HCT116 (cell line): Measurements from ENCODE around the gene IP6K3. TPM values are rescaled to one million over a fixed set of nuclear protein-coding genes. Genes with fewer than 3 reads are reported as not detected.

Experiments
- ATAC-seq: fragments of 200-7000 bp; cut with Tn5 transposase; 2 replicates; pipeline ENCODE4 v1.9.1; 2020; ENCODE audit warnings: mild to moderate bottlenecking, moderate library complexity
- BruUV-seq: library from RNA; stranded (reverse); fragments of 400-500 nt; replicated peaks from 2 replicates; lab custom pipeline; 2021; lab: Mats Ljungman, UMichigan
- CTCF ChIA-PET: fragments of 300-600 bp; sonication (Branson Sonifier 250); formaldehyde crosslinking; loops from one replicate; lab custom pipeline; 2021; ENCODE audit warnings: antibody characterized with exemption; lab: Charles Lee
- POLR2A ChIA-PET: fragments of 300-600, 350-600 bp; sonication (Branson Sonifier 250); formaldehyde crosslinking; loops from one replicate; lab custom pipeline; 2021; ENCODE audit warnings: antibody characterized with exemption; lab: Charles Lee
- RAD21 ChIA-PET, 2 experiments: fragments of 300-600 bp; sonication (Branson Sonifier 250); formaldehyde crosslinking; loops; one replicate each; lab custom pipeline; 2023; ENCODE audit warnings: low total read pairs in 2 of 2; ENCODE audit not compliant: uncharacterized antibody in 2 of 2, unreplicated experiment in 2 of 2, low non-redundant PET in 1 of 2; lab: Charles Lee
- DNase-seq: peaks from one replicate; pipeline ENCODE4 v3.0.0-alpha.2; 2010; ENCODE audit warnings: low read depth, low spot score
- H2AFZ ChIP-seq: fragments of 200-600 bp; shearing (Covaris generic), sonication (generic); 2 replicates; pipeline ENCODE4 v1.6.1; 2017; ENCODE audit warnings: low read depth, mixed run types, mixed read lengths, antibody characterized with exemption, low read length; ENCODE audit not compliant: poor library complexity, severe bottlenecking
- H3K27ac ChIP-seq: 2 replicates; pipeline ENCODE4 v1.5.1; 2012; ENCODE audit warnings: low read depth, low read length
- H3K27me3 ChIP-seq: fragments of 200-600 bp; sonication (generic); 2 replicates; pipeline ENCODE4 v1.6.1; 2016; ENCODE audit warnings: mixed run types, low read length, mixed read lengths; ENCODE audit not compliant: insufficient read depth
- H3K36me3 ChIP-seq, 2 experiments: fragments of 200-500 bp in 1 of 2; fragments of 200-600 bp in 1 of 2; sonication (Bioruptor generic) in 1 of 2; sonication (generic) in 1 of 2; 2 replicates each; pipeline versions ENCODE4 v1.5.1 to v1.6.1; 2014 to 2016; ENCODE audit warnings: low read length in 2 of 2, inconsistent platforms in 1 of 2, mixed read lengths in 1 of 2, mixed run types in 1 of 2; ENCODE audit not compliant: insufficient read depth in 2 of 2, control insufficient read depth in 1 of 2
- H3K4me1 ChIP-seq, 2 experiments: fragments of 200-600 bp in 1 of 2; sonication (generic) in 1 of 2; 2 replicates each; pipeline versions ENCODE4 v1.5.1 to v1.6.1; 2012 to 2017; ENCODE audit warnings: low read length in 2 of 2, inconsistent platforms in 1 of 2, mild to moderate bottlenecking in 1 of 2, mixed read lengths in 1 of 2, mixed run types in 1 of 2, moderate library complexity in 1 of 2; ENCODE audit not compliant: insufficient read depth in 2 of 2, control insufficient read depth in 1 of 2
- H3K4me2 ChIP-seq: fragments of 200-600 bp; sonication (generic); 2 replicates; pipeline ENCODE4 v1.6.1; 2017; ENCODE audit warnings: mixed run types, low read length, mixed read lengths
- H3K4me3 ChIP-seq, 2 experiments: fragments of 200-600 bp in 1 of 2; sonication (generic) in 1 of 2; replicated peaks in 1 of 2; 2 replicates each; pipeline ENCODE4 v1.5.1; 2011 to 2016; ENCODE audit warnings: low read length in 2 of 2, control low read depth in 1 of 2, low read depth in 1 of 2, mild to moderate bottlenecking in 1 of 2, mixed read lengths in 1 of 2, mixed run types in 1 of 2
- H3K79me2 ChIP-seq: fragments of 200-600 bp; sonication (generic); 2 replicates; pipeline ENCODE4 v1.6.1; 2017; ENCODE audit warnings: mild to moderate bottlenecking, mixed run types, low read length, moderate library complexity, mixed read lengths; ENCODE audit not compliant: insufficient read depth
- H3K9ac ChIP-seq: fragments of 200-600 bp; sonication (generic); 2 replicates; pipeline ENCODE4 v1.6.1; 2016; ENCODE audit warnings: low read length, mixed read lengths
- H3K9me2 ChIP-seq: fragments of 200-600 bp; sonication (generic), shearing (Covaris generic); 2 replicates; pipeline ENCODE4 v1.6.1; 2017; ENCODE audit warnings: mixed run types, mild to moderate bottlenecking, moderate library complexity; ENCODE audit not compliant: insufficient read depth
- H3K9me3 ChIP-seq, 2 experiments: fragments of 200-500 bp in 1 of 2; fragments of 200-600 bp in 1 of 2; sonication (Bioruptor generic) in 1 of 2; sonication (generic) in 1 of 2; 2 replicates each; pipeline ENCODE4 v1.6.1; 2014 to 2017; ENCODE audit warnings: low read length in 2 of 2, mixed read lengths in 2 of 2, inconsistent platforms in 1 of 2, low read depth in 1 of 2, mild to moderate bottlenecking in 1 of 2, mixed run types in 1 of 2, moderate library complexity in 1 of 2; ENCODE audit not compliant: control insufficient read depth in 1 of 2, insufficient read depth in 1 of 2
- H4K20me1 ChIP-seq: fragments of 200-600 bp; sonication (generic), shearing (Covaris generic); 2 replicates; pipeline ENCODE4 v1.6.1; 2017; ENCODE audit warnings: mixed run types, mild to moderate bottlenecking, moderate library complexity; ENCODE audit not compliant: insufficient read depth
- CBX3 ChIP-seq: IDR thresholded peaks from 2 replicates; pipeline ENCODE4 v1.6.1; 2012; ENCODE audit warnings: low read depth
- CEBPB ChIP-seq: IDR thresholded peaks from 2 replicates; pipeline ENCODE4 v1.6.1; 2012; ENCODE audit warnings: low read depth
- CTCF ChIP-seq, 3 experiments: fragments of 200-600 bp in 1 of 3; sonication (generic) in 1 of 3; IDR thresholded peaks in 2 of 3; conservative IDR thresholded peaks in 1 of 3; 2 replicates each; pipeline ENCODE4 v1.5.1; 2012 to 2017; ENCODE audit warnings: low read depth in 2 of 3, low read length in 2 of 3, antibody characterized with exemption in 1 of 3, borderline replicate concordance in 1 of 3, control low read depth in 1 of 3, mild to moderate bottlenecking in 1 of 3, mixed read lengths in 1 of 3, mixed run types in 1 of 3, moderate library complexity in 1 of 3; ENCODE audit not compliant: insufficient read depth in 1 of 3
- EGR1 ChIP-seq: IDR thresholded peaks from 2 replicates; pipeline ENCODE4 v1.6.1; 2012; ENCODE audit warnings: low read depth
- FOSL1 ChIP-seq: IDR thresholded peaks from 2 replicates; pipeline ENCODE4 v1.6.1; 2012; ENCODE audit warnings: low read depth
- JUND ChIP-seq: IDR thresholded peaks from 2 replicates; pipeline ENCODE4 v1.6.1; 2012
- POLR2A ChIP-seq: IDR thresholded peaks from 2 replicates; pipeline ENCODE4 v1.7.0; 2011; ENCODE audit warnings: borderline replicate concordance; ENCODE audit not compliant: insufficient read depth, insufficient read length; ENCODE audit errors: extremely low read depth
- POLR2AphosphoS5 ChIP-seq: IDR thresholded peaks from 2 replicates; pipeline ENCODE4 v1.6.1; 2011; ENCODE audit warnings: mild to moderate bottlenecking, low read depth, low read length, moderate library complexity
- RAD21 ChIP-seq: IDR thresholded peaks from 2 replicates; pipeline ENCODE4 v1.6.1; 2012; ENCODE audit warnings: low read depth, mild to moderate bottlenecking
- TCF7L2 ChIP-seq: IDR thresholded peaks from 2 replicates; pipeline ENCODE4 v1.7.0; 2011; ENCODE audit warnings: borderline replicate concordance, inconsistent platforms; ENCODE audit not compliant: insufficient read depth, insufficient read length; ENCODE audit errors: extremely low read depth
- YY1 ChIP-seq: IDR thresholded peaks from 2 replicates; pipeline ENCODE4 v1.6.1; 2011; ENCODE audit warnings: low read length, low read depth, moderate library complexity, mild to moderate bottlenecking; ENCODE audit not compliant: insufficient replicate concordance; ENCODE audit errors: extremely low read depth
- ZNF274 ChIP-seq: fragments of 200-500 bp; sonication (Bioruptor generic); IDR thresholded peaks from 2 replicates; pipeline ENCODE4 v1.6.1; 2014; ENCODE audit warnings: mild to moderate bottlenecking, low read depth, low read length, inconsistent platforms
- intact Hi-C: fragments of 100-400 bp; cut with micrococcal nuclease; formaldehyde crosslinking; loops from 2 replicates; pipeline ENCODE4 v1.10.0; 2022
- total RNA-seq: library from RNA; stranded (reverse); gene quantifications from one replicate; pipeline ENCODE4 v1.2.1, GENCODE V29; 2021; ENCODE audit not compliant: unreplicated experiment
- TF ChIP-seq, protein P1 (sequence below): IDR thresholded peaks from 2 replicates; pipeline ENCODE4 v1.6.1; 2012; ENCODE audit warnings: low read depth
- TF ChIP-seq, protein P2 (sequence below): IDR thresholded peaks from 2 replicates; pipeline ENCODE4 v1.6.1; 2011; ENCODE audit warnings: mild to moderate bottlenecking, low read length, moderate library complexity; ENCODE audit not compliant: insufficient replicate concordance; ENCODE audit errors: extremely low read depth
- TF ChIP-seq, protein P3 (sequence below): IDR thresholded peaks from 2 replicates; pipeline ENCODE4 v1.6.1; 2012

IP6K3 gene
- total RNA-seq, 1 experiment from 2014 or later = not detected

DNA sequence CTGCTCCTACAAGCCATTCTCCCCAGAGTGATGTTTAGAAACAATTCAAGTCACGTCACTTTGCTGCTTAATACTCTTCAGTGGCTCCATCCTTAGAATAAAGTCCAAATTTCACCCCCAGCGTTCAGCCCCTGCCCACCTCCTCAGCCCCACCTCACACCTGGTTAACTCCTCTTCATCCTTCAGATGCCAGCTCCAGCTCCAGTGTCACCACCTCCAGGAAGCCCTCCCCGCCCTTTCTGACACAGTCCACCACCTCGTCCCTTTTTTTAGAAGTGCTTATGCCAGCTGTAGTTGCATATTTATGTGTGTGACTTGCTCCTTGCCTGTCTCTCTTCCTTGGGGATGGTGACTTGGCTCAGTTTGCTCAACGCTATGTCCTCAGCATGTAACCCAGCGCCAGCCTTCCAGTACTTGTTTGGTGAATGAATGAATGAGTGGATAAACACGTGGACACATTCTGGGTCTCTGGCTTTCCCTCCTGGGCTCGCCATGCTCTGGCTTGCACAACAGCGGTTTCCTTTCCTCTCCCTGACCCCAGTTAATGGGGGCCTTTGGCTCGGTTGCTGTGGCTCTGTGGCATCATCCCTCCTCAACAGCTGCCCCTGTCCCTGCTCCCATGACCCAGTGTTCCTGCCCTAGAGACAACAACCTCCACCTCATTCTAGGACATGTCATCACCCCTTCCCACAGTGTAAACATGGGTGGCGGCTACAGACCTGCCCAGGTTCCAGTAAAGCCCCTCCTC is 3.7 kb upstream of the IP6K3 start:
- Histone ChIP-seq H3K9ac (no peak overlapping the region), H3K27ac (no peak overlapping the region), H3K79me2 (no peaks in the 10 kb centered on the region), H2AFZ (no peak overlapping the region), H4K20me1 (no peaks in the 10 kb centered on the region), H3K9me2 (no peaks in the 10 kb centered on the region), H3K4me3 (no peak overlapping the region), H3K4me1 (peaks cover 7 to 9% of the 10 kb centered on the region in 2 experiments; a peak in 3 of 4 replicates), H3K4me2 (no peak overlapping the region), H3K36me3 (no peaks in the 10 kb centered on the region), H3K27me3 (no peaks in the 10 kb centered on the region), H3K9me3 (no peaks in the 10 kb centered on the region)
- ChIA-PET CTCF (interaction anchor here (1.0 to 1.2 kb wide), 2 partner anchors 21 to 160 kb away, joined by 3 read pairs; no protein-coding TSS in a partner anchor), RAD21 (interaction anchor here in 1 of 2 experiments (0.7 kb wide), 1 partner anchor 50 kb away, joined by 3 read pairs; no protein-coding TSS in a partner anchor), POLR2A (interaction anchor here (1.6 kb wide), 1 partner anchor 9 kb away, joined by 4 read pairs; no protein-coding TSS in a partner anchor)
- no TSS peak for BruUV-seq
- no peak for DNase-seq
- TF ChIP-seq POLR2A (no peak), RAD21 (no peak), JUND (no peak), EGR1 (no peak), POLR2AphosphoS5 (no peak), CEBPB (no peak), CBX3 (no peak), CTCF (IDR thresholded peaks at IDR 0.05 in 2 of 3, conservative IDR thresholded peaks at IDR 0.05 in 1 of 3; ENCODE audit: borderline replicate concordance in 1 of 3, insufficient read depth in 1 of 3, low read depth in 2 of 3, low read length in 2 of 3) (no peak), TCF7L2 (no peak), FOSL1 (no peak), ZNF274 (no peak), YY1 (no peak)
- TF ChIP-seq, protein P1, sequence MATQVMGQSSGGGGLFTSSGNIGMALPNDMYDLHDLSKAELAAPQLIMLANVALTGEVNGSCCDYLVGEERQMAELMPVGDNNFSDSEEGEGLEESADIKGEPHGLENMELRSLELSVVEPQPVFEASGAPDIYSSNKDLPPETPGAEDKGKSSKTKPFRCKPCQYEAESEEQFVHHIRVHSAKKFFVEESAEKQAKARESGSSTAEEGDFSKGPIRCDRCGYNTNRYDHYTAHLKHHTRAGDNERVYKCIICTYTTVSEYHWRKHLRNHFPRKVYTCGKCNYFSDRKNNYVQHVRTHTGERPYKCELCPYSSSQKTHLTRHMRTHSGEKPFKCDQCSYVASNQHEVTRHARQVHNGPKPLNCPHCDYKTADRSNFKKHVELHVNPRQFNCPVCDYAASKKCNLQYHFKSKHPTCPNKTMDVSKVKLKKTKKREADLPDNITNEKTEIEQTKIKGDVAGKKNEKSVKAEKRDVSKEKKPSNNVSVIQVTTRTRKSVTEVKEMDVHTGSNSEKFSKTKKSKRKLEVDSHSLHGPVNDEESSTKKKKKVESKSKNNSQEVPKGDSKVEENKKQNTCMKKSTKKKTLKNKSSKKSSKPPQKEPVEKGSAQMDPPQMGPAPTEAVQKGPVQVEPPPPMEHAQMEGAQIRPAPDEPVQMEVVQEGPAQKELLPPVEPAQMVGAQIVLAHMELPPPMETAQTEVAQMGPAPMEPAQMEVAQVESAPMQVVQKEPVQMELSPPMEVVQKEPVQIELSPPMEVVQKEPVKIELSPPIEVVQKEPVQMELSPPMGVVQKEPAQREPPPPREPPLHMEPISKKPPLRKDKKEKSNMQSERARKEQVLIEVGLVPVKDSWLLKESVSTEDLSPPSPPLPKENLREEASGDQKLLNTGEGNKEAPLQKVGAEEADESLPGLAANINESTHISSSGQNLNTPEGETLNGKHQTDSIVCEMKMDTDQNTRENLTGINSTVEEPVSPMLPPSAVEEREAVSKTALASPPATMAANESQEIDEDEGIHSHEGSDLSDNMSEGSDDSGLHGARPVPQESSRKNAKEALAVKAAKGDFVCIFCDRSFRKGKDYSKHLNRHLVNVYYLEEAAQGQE = no peak
- TF ChIP-seq, protein P2, sequence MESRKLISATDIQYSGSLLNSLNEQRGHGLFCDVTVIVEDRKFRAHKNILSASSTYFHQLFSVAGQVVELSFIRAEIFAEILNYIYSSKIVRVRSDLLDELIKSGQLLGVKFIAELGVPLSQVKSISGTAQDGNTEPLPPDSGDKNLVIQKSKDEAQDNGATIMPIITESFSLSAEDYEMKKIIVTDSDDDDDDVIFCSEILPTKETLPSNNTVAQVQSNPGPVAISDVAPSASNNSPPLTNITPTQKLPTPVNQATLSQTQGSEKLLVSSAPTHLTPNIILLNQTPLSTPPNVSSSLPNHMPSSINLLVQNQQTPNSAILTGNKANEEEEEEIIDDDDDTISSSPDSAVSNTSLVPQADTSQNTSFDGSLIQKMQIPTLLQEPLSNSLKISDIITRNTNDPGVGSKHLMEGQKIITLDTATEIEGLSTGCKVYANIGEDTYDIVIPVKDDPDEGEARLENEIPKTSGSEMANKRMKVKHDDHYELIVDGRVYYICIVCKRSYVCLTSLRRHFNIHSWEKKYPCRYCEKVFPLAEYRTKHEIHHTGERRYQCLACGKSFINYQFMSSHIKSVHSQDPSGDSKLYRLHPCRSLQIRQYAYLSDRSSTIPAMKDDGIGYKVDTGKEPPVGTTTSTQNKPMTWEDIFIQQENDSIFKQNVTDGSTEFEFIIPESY = no peak
- TF ChIP-seq, protein P3, sequence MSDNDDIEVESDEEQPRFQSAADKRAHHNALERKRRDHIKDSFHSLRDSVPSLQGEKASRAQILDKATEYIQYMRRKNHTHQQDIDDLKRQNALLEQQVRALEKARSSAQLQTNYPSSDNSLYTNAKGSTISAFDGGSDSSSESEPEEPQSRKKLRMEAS = no peak
- no peak for ATAC-seq
- intact Hi-C loops = no loop called here
